Right atrium auricular region (tissue), 2 donors: ENCODE data around the gene TTC8. TPM values are rescaled to one million over a fixed set of nuclear protein-coding genes. Genes with fewer than 3 reads are reported as not detected.
"Not testable (repeated sequence)": the region's sequence is repeated elsewhere in the genome, so short reads cannot be mapped to it uniquely, and the experiment has no call there.

Source experiments
- DNase-seq: peaks from one replicate; pipeline ENCODE4 v3.0.0-alpha.2; 2019; ENCODE audit warnings: low spot score
- H3K27ac ChIP-seq, 2 donors: fragments of 200-600 bp; sonication (generic); 1 replicate in 1 of 2; 2 replicates in 1 of 2; pipeline ENCODE4 v1.5.1; 2016 to 2019
- H3K27me3 ChIP-seq, 2 donors: fragments of 200-600 bp; sonication (generic); one replicate each; pipeline versions ENCODE4 v1.5.1 to v1.6.0; 2017 to 2019
- H3K36me3 ChIP-seq: fragments of 200-600 bp; sonication (generic); one replicate; pipeline ENCODE4 v1.5.1; 2016
- H3K4me1 ChIP-seq, 2 donors: fragments of 200-600 bp; sonication (generic); one replicate each; pipeline versions ENCODE4 v1.5.1 to v1.6.0; 2017 to 2019
- H3K4me3 ChIP-seq, 2 donors: fragments of 200-600 bp; sonication (generic); 1 replicate in 1 of 2; 2 replicates in 1 of 2; pipeline ENCODE4 v1.5.1; 2017 to 2019; ENCODE audit warnings: mild to moderate bottlenecking in 1 of 2, moderate library complexity in 1 of 2
- H3K9me3 ChIP-seq, 2 donors: fragments of 200-600 bp; sonication (generic); one replicate each; pipeline ENCODE4 v1.5.1; 2019
- CTCF ChIP-seq, 2 donors: fragments of 200-600 bp; sonication (generic); IDR thresholded peaks; one replicate each; pipeline ENCODE4 v1.5.1; 2019; ENCODE audit warnings: antibody characterized with exemption in 2 of 2
- total RNA-seq, 2 donors: library from RNA; depleted of rRNA; stranded (reverse); fragments of >200 nt; gene quantifications; one replicate each; pipeline ENCODE4 v1.1.0, GENCODE V29; 2016

The TTC8 gene
- total RNA-seq, 2 donors from 2014 or later: 8.0 to 19.5 TPM

- no peak for TF ChIP-seq CTCF (IDR thresholded peaks at IDR 0.05)
- Histone ChIP-seq H3K36me3 (no peaks in the 10 kb centered on the region), H3K27me3 (no peaks in the 10 kb centered on the region)
Measured at GRCh38 chr14:88818018-88818417, 6.4 kb upstream of the TTC8 start.

GRCh38 chr14:88819674-88820073 lies 4.8 kb upstream of the TTC8 start:
- H3K4me1 ChIP-seq: not testable (repeated sequence)

More at GRCh38 chr14:88818018-88818417, 6.4 kb upstream of the TTC8 start:
- H3K9me3 ChIP-seq: no peaks in the 10 kb centered on the region
- no peak for DNase-seq
- H3K4me1 ChIP-seq: no peaks in the 10 kb centered on the region
- no peak overlapping the region for H3K27ac ChIP-seq
- H3K4me3 ChIP-seq: no peak overlapping the region

GRCh38 chr14:88821378-88821777 lies 3.1 kb upstream of the TTC8 start:
- peaks cover 0 to 9% of the 10 kb centered on the region in 2 donors for H3K4me1 ChIP-seq
- DNase-seq: no peak
- no peaks in the 10 kb centered on the region for H3K27me3 ChIP-seq
- no peak overlapping the region for H3K4me3 ChIP-seq
- no peaks in the 10 kb centered on the region for H3K9me3 ChIP-seq
- TF ChIP-seq CTCF (IDR thresholded peaks at IDR 0.05): no peak
- H3K36me3 ChIP-seq: no peaks in the 10 kb centered on the region
- H3K27ac ChIP-seq: no peak overlapping the region

More at GRCh38 chr14:88819674-88820073, 4.8 kb upstream of the TTC8 start:
- not testable (repeated sequence) for H3K9me3 ChIP-seq, DNase-seq, H3K27me3 ChIP-seq, H3K27ac ChIP-seq, H3K36me3 ChIP-seq, H3K4me3 ChIP-seq

GRCh38 chr14:88821888-88822287 lies 2.6 kb upstream of the TTC8 start:
- no peak overlapping the region for H3K27ac ChIP-seq
- no peak for DNase-seq
- no peaks in the 10 kb centered on the region for H3K36me3 ChIP-seq
- no peak overlapping the region for H3K4me3 ChIP-seq
- no peaks in the 10 kb centered on the region for H3K27me3 ChIP-seq
- no peak for TF ChIP-seq CTCF (IDR thresholded peaks at IDR 0.05)
- no peaks in the 10 kb centered on the region for H3K9me3 ChIP-seq
- peaks cover 0 to 9% of the 10 kb centered on the region in 2 donors for H3K4me1 ChIP-seq

- peak overlapping the region; percentile 78 to 83 for H3K27ac ChIP-seq
- H3K27me3 ChIP-seq: no peaks in the 10 kb centered on the region
- no peak for DNase-seq
- H3K4me3 ChIP-seq: peak overlapping the region; percentile 56 to 75
- TF ChIP-seq CTCF (IDR thresholded peaks at IDR 0.05): no peak
- H3K36me3 ChIP-seq: no peaks in the 10 kb centered on the region
- no peaks in the 10 kb centered on the region for H3K9me3 ChIP-seq
- H3K4me1 ChIP-seq: peaks cover 0 to 9% of the 10 kb centered on the region in 2 donors
Measured at GRCh38 chr14:88823968-88824313, 510 bp upstream of the TTC8 start.

GRCh38 chr14:88825078-88825458 lies 617 bp downstream of the TTC8 start:
- H3K4me3 ChIP-seq: peak overlapping the region; percentile 56 to 75
- H3K27me3 ChIP-seq: no peaks in the 10 kb centered on the region
- H3K27ac ChIP-seq: peak overlapping the region; percentile 78 to 83

More at GRCh38 chr14:88825078-88825458, 617 bp downstream of the TTC8 start:
- Histone ChIP-seq H3K9me3 (no peaks in the 10 kb centered on the region), H3K36me3 (no peaks in the 10 kb centered on the region), H3K4me1 (peaks cover 0 to 9% of the 10 kb centered on the region in 2 donors)
- DNase-seq: no peak
- TF ChIP-seq CTCF (IDR thresholded peaks at IDR 0.05): no peak
